GM21381 (cell line): ENCODE results near the gene RAB3IP.
"Not testable (repeated sequence)": the region's sequence is repeated elsewhere in the genome, so short reads cannot be mapped to it uniquely, and the experiment has no call there.

Source experiments
- ATAC-seq: cut with Tn5 transposase; IDR thresholded peaks from one replicate; pipeline ENCODE4 v1.9.1; 2021; ENCODE audit warnings: mild to moderate bottlenecking, moderate library complexity; ENCODE audit not compliant: unreplicated experiment

Gene RAB3IP

GRCh38 chr12:69834147-69834546 is 95.5 kb downstream of the RAB3IP start:
- ATAC-seq, result no peak

- ATAC-seq, result no peak
These were observed 95.9 kb downstream of the RAB3IP start for GRCh38 chr12:69834576-69834975.

GRCh38 chr12:69835081-69835480 is 96.4 kb downstream of the RAB3IP start:
- ATAC-seq, result no peak

- no peak for ATAC-seq
These were observed 97.4 kb downstream of the RAB3IP start for GRCh38 chr12:69836015-69836414.

- no peak for ATAC-seq
These were observed 98.5 kb downstream of the RAB3IP start for GRCh38 chr12:69837191-69837590.

GRCh38 chr12:69837657-69838415 is 99.2 kb downstream of the RAB3IP start:
- no peak for ATAC-seq

GRCh38 chr12:69840727-69841126 is 102.1 kb downstream of the RAB3IP start:
- ATAC-seq, result no peak

GRCh38 chr12:69843608-69844007 is 104.9 kb downstream of the RAB3IP start:
- ATAC-seq, result no peak

- no peak for ATAC-seq
These were observed 105.8 kb downstream of the RAB3IP start for GRCh38 chr12:69844416-69844815.

GRCh38 chr12:69844836-69845235 is 106.2 kb downstream of the RAB3IP start:
- ATAC-seq, result no peak

- ATAC-seq, result no peak
These were observed 108.3 kb downstream of the RAB3IP start for GRCh38 chr12:69846976-69847375.

GRCh38 chr12:69851976-69852375 is 113.3 kb downstream of the RAB3IP start:
- ATAC-seq, result no peak

GRCh38 chr12:69853176-69853961 is 114.7 kb downstream of the RAB3IP start:
- ATAC-seq, result not testable (repeated sequence)

GRCh38 chr12:69866698-69867097 is 128.0 kb downstream of the RAB3IP start:
- ATAC-seq, result no peak

GRCh38 chr12:69868695-69869094 is 130.0 kb downstream of the RAB3IP start:
- ATAC-seq, result no peak

- ATAC-seq, result no peak
These were observed 134.1 kb downstream of the RAB3IP start for GRCh38 chr12:69872804-69873203.
